Measurements from ENCODE around the gene CD19.

CD19 gene

DNA sequence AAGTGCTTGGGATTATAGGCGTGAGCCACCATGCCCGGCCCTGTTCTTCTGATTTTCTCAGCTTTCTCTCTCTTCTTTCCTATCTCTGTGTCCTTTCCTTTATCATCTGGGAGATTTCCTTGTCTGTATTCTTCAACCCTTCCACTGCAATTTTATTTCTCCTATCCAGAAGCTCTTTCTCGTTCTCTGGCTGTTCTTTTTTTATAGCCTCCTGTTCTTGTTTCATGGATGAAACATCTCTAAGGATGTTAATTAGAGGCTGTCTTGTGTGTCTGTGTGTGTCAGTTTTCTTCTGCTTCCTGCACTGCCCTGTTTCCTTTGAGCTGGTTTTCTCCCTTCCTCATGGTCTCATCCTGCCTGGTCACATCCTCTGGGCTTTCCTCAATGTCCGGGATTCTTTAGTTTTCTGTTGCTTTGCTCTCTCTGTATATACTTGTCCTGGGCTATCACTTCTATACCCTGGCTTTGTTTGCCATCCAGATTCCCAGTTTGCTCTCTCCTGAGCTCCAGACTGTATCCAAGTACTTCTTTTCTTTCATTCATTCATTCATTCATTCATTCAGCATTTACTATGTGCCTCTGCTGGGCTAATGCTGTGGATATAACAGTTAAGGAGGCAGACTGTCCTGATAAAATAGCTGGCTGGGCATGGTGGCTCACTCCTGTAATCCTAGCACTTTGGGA, 55.5 kb downstream of the CD19 start:
- no CpG with 5 or more reads among the region's 4 CpGs for WGBS (ENCODE audit: insufficient coverage, insufficient read length)
- H3K27ac ChIP-seq (ENCODE audit: low read length), result no peak overlapping the region
- no peak overlapping the region for H3K4me3 ChIP-seq (ENCODE audit: low read length)
- H3K4me1 ChIP-seq (ENCODE audit: control insufficient read depth, insufficient read depth, low read length), result no peaks in the 10 kb centered on the region
- H3K9me3 ChIP-seq (ENCODE audit: control insufficient read depth, insufficient read depth, low read length), result no peaks in the 10 kb centered on the region
- no peaks in the 10 kb centered on the region for H3K36me3 ChIP-seq (ENCODE audit: control insufficient read depth, insufficient read depth, low read length)
- DNase-seq (ENCODE audit: low read depth, low spot score), result no peak
- no peaks in the 10 kb centered on the region for H3K27me3 ChIP-seq (ENCODE audit: control insufficient read depth, insufficient read depth, low read length)

Data from iPS DF 6.9 (cell line).